ENCODE data around the gene SLC15A4. TPM values are rescaled to one million over a fixed set of nuclear protein-coding genes. Genes with fewer than 3 reads are reported as not detected.
"Not testable (repeated sequence)": the region's sequence is repeated elsewhere in the genome, so short reads cannot be mapped to it uniquely, and the experiment has no call there.

SLC15A4 gene
- total RNA-seq, 1 experiment from 2014 or later: 35.0 TPM

DNA sequence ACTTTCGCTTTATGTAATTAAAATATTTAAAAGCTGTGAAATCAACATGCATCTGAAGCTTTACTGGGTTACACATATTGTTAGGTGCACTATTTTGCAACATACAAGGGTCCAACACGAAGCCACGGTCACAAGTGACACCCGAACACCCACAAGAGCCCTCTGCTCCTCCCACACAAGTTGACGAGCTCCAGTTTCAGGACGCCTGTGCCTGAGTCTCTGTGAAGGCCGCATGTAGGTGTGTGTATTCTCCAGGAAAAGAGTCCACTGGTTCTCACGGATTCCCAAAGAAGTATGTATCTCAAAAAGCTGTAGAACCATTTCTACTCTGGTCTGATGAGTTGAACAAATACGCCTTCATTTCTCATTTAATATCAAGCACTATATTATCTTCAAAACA lies 12.0 kb downstream of the SLC15A4 start:
- no peaks in the 10 kb centered on the region for H3K27me3 ChIP-seq (ENCODE audit: control insufficient read depth, insufficient read depth, low read length)
- no peak overlapping the region for H3K4me3 ChIP-seq (ENCODE audit: insufficient read depth, low read depth, low read length)
- no peak for DNase-seq
- H3K36me3 ChIP-seq (replicated peaks; ENCODE audit: control insufficient read depth, insufficient read depth, low read length): peaks cover 16% of the 10 kb centered on the region

DNA sequence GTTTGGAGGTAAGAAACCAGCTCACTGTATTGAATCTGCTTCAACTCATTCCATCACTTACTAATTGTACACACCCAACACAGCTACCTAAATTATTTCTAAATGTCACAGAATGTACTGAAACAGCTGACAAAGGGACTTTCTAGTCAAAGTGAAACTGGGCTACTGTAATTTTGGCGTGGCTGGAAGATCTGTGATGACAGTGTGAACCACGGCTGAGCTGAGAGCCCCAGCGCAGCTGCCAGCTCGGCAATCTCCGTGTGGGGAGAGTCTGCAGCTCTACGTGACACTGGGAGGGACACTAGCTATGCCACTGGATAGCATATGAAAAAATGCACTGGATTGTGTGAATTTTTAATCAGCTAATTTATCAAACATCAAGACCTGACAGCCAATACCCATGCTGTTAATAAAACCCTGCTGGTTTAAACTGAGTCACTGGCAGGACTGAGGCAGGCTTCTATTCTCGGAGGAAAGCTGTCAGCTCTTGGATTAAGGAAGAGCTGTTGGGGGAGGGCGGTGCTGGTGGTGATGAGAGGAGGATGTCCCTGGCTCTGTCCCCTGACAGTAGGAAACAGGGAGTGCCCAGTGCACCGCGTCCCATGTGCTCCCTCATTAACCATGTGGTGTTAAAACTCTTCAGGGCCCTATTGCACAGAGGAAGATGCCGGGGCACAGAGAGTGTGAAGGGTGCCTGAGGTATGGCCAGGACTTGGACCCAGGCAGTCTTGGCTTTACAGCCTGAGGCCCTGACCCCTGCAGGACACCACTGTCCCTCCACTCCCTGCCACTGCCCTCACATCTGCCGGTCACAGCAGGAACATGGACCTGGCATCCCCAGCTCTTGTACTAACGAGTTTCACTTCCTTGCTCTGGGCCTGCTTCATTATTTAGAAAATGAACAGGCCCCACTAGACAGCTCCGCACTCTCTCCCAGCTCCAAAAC lies 13.3 kb downstream of the SLC15A4 start:
- H3K4me3 ChIP-seq (ENCODE audit: insufficient read depth, low read depth, low read length): no peak overlapping the region
- no peaks in the 10 kb centered on the region for H3K27me3 ChIP-seq (ENCODE audit: control insufficient read depth, insufficient read depth, low read length)
- DNase-seq: no peak
- peaks cover 16% of the 10 kb centered on the region for H3K36me3 ChIP-seq (replicated peaks; ENCODE audit: control insufficient read depth, insufficient read depth, low read length)

DNA sequence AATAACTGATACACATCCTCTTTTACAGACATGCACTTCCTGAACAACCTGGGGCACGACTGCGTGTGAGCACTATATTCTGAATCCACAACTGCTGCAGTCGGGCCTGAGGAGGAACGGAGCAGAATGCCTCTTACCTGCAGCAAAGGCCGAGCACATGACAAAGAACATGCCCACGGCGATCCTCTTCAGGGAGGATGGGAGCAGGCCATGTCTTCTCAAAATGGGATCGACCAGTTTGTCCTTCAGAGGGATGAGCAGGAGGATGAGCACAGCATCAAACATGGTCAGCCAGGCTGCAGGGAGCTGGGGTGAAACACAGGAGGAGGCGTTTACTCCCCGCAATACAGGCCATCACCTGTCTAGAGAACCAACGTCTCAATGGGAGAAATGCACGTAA lies 15.1 kb downstream of the SLC15A4 start:
- Histone ChIP-seq H3K27me3 (ENCODE audit: control insufficient read depth, insufficient read depth, low read length) (no peaks in the 10 kb centered on the region), H3K36me3 (replicated peaks; ENCODE audit: control insufficient read depth, insufficient read depth, low read length) (peaks cover 13% of the 10 kb centered on the region), H3K4me3 (ENCODE audit: insufficient read depth, low read depth, low read length) (no peak overlapping the region)
- no peak for DNase-seq

- peaks cover 13% of the 10 kb centered on the region for H3K36me3 ChIP-seq (replicated peaks; ENCODE audit: control insufficient read depth, insufficient read depth, low read length)
- DNase-seq: no peak
- H3K27me3 ChIP-seq (ENCODE audit: control insufficient read depth, insufficient read depth, low read length): no peaks in the 10 kb centered on the region
- no peak overlapping the region for H3K4me3 ChIP-seq (ENCODE audit: insufficient read depth, low read depth, low read length)
Observed at GRCh38 chr12:128807161-128807724, 16.5 kb downstream of the SLC15A4 start.

- no peak overlapping the region for H3K4me3 ChIP-seq (ENCODE audit: insufficient read depth, low read depth, low read length)
- peaks cover 13% of the 10 kb centered on the region for H3K36me3 ChIP-seq (replicated peaks; ENCODE audit: control insufficient read depth, insufficient read depth, low read length)
- no peak for DNase-seq
- no peaks in the 10 kb centered on the region for H3K27me3 ChIP-seq (ENCODE audit: control insufficient read depth, insufficient read depth, low read length)
Observed at GRCh38 chr12:128806573-128806972, 17.2 kb downstream of the SLC15A4 start.

- H3K4me3 ChIP-seq (ENCODE audit: insufficient read depth, low read depth, low read length); DNase-seq; H3K27me3 ChIP-seq (ENCODE audit: control insufficient read depth, insufficient read depth, low read length): not testable (repeated sequence)
- peaks cover 15% of the 10 kb centered on the region for H3K36me3 ChIP-seq (replicated peaks; ENCODE audit: control insufficient read depth, insufficient read depth, low read length)
Observed at GRCh38 chr12:128805406-128805805, 18.4 kb downstream of the SLC15A4 start.

GRCh38 chr12:128804762-128805161 lies 19.0 kb downstream of the SLC15A4 start:
- peaks cover 15% of the 10 kb centered on the region for H3K36me3 ChIP-seq (replicated peaks; ENCODE audit: control insufficient read depth, insufficient read depth, low read length)
- H3K27me3 ChIP-seq (ENCODE audit: control insufficient read depth, insufficient read depth, low read length): no peaks in the 10 kb centered on the region
- H3K4me3 ChIP-seq (ENCODE audit: insufficient read depth, low read depth, low read length): no peak overlapping the region
- DNase-seq: no peak

DNA sequence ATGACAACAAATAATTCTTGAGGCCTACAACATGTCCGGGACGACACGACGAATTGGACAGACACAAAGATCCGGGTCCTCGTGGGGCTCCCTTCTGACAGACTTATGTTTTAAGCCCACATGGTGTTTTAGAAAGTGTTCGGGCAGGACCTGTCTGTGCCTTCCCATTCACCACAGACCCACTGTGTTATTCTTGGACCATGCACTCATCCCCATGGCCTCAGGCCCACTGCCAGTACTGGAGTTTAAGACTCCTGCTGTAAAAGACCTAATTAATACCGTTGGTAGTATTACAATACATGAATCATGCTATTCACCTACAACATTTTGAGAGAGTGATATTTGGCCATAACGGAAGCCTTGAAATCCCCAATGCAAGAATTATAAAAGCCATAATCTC lies 20.0 kb downstream of the SLC15A4 start:
- Histone ChIP-seq H3K36me3 (replicated peaks; ENCODE audit: control insufficient read depth, insufficient read depth, low read length) (peaks cover 15% of the 10 kb centered on the region), H3K4me3 (ENCODE audit: insufficient read depth, low read depth, low read length) (no peak overlapping the region), H3K27me3 (ENCODE audit: control insufficient read depth, insufficient read depth, low read length) (no peaks in the 10 kb centered on the region)
- no peak for DNase-seq

GRCh38 chr12:128802756-128803155 lies 21.0 kb downstream of the SLC15A4 start:
- DNase-seq: no peak
- Histone ChIP-seq H3K4me3 (ENCODE audit: insufficient read depth, low read depth, low read length) (no peak overlapping the region), H3K27me3 (ENCODE audit: control insufficient read depth, insufficient read depth, low read length) (no peaks in the 10 kb centered on the region; the same call in 1 of the 2 replicates), H3K36me3 (replicated peaks; ENCODE audit: control insufficient read depth, insufficient read depth, low read length) (peaks cover 11% of the 10 kb centered on the region)

- no peak for DNase-seq
- Histone ChIP-seq H3K36me3 (replicated peaks; ENCODE audit: control insufficient read depth, insufficient read depth, low read length) (peaks cover 7% of the 10 kb centered on the region), H3K4me3 (ENCODE audit: insufficient read depth, low read depth, low read length) (no peak overlapping the region), H3K27me3 (ENCODE audit: control insufficient read depth, insufficient read depth, low read length) (no peaks in the 10 kb centered on the region; the same call in 1 of the 2 replicates)
Observed at GRCh38 chr12:128801879-128802391, 21.8 kb downstream of the SLC15A4 start.

- peaks cover 8% of the 10 kb centered on the region for H3K36me3 ChIP-seq (replicated peaks; ENCODE audit: control insufficient read depth, insufficient read depth, low read length)
- H3K27me3 ChIP-seq (ENCODE audit: control insufficient read depth, insufficient read depth, low read length): no peaks in the 10 kb centered on the region; the same call in 1 of the 2 replicates
- no peak overlapping the region for H3K4me3 ChIP-seq (ENCODE audit: insufficient read depth, low read depth, low read length)
- DNase-seq: no peak
Observed at GRCh38 chr12:128800606-128801005, 23.2 kb downstream of the SLC15A4 start.

GRCh38 chr12:128798571-128799341 lies 25.0 kb downstream of the SLC15A4 start:
- no peak for DNase-seq
- Histone ChIP-seq H3K4me3 (ENCODE audit: insufficient read depth, low read depth, low read length) (no peak overlapping the region), H3K27me3 (ENCODE audit: control insufficient read depth, insufficient read depth, low read length) (no peaks in the 10 kb centered on the region; the same call in 1 of the 2 replicates), H3K36me3 (replicated peaks; ENCODE audit: control insufficient read depth, insufficient read depth, low read length) (peaks cover 16% of the 10 kb centered on the region)

- Histone ChIP-seq H3K27me3 (ENCODE audit: control insufficient read depth, insufficient read depth, low read length) (no peaks in the 10 kb centered on the region; the same call in 1 of the 2 replicates), H3K36me3 (replicated peaks; ENCODE audit: control insufficient read depth, insufficient read depth, low read length) (peaks cover 21% of the 10 kb centered on the region), H3K4me3 (ENCODE audit: insufficient read depth, low read depth, low read length) (no peak overlapping the region)
- DNase-seq: peak; percentile 78
Observed at GRCh38 chr12:128797119-128798118, 26.3 kb downstream of the SLC15A4 start.
